HG03139 (cell line): ENCODE results near the gene ST8SIA2.
"Not testable (repeated sequence)": the region's sequence is repeated elsewhere in the genome, so short reads cannot be mapped to it uniquely, and the experiment has no call there.

Source experiments
- ATAC-seq: cut with Tn5 transposase; IDR thresholded peaks from one replicate; pipeline ENCODE4 v1.9.1; 2021; ENCODE audit not compliant: unreplicated experiment

The ST8SIA2 gene

GRCh38 chr15:92435145-92435544, 41.5 kb downstream of the ST8SIA2 start:
- no peak for ATAC-seq

GRCh38 chr15:92438471-92438870, 44.8 kb downstream of the ST8SIA2 start:
- ATAC-seq: no peak

- ATAC-seq: no peak
Observed at GRCh38 chr15:92443381-92443780, 49.7 kb downstream of the ST8SIA2 start.

- ATAC-seq: no peak
Observed at GRCh38 chr15:92444631-92445030, 51.0 kb downstream of the ST8SIA2 start.

GRCh38 chr15:92448370-92448769, 54.7 kb downstream of the ST8SIA2 start:
- no peak for ATAC-seq

GRCh38 chr15:92449476-92449875, 55.8 kb downstream of the ST8SIA2 start:
- no peak for ATAC-seq

GRCh38 chr15:92451225-92451825, 57.6 kb downstream of the ST8SIA2 start:
- no peak for ATAC-seq

GRCh38 chr15:92452143-92452542, 58.5 kb downstream of the ST8SIA2 start:
- no peak for ATAC-seq

- no peak for ATAC-seq
Observed at GRCh38 chr15:92453607-92454006, 59.9 kb downstream of the ST8SIA2 start.

GRCh38 chr15:92454555-92455105, 60.9 kb downstream of the ST8SIA2 start:
- no peak for ATAC-seq

- no peak for ATAC-seq
Observed at GRCh38 chr15:92455271-92455670, 61.6 kb downstream of the ST8SIA2 start.

- no peak for ATAC-seq
Observed at GRCh38 chr15:92457471-92458041, 63.9 kb downstream of the ST8SIA2 start.

GRCh38 chr15:92460023-92460422, 66.3 kb downstream of the ST8SIA2 start:
- ATAC-seq: no peak

GRCh38 chr15:92462424-92463125, 68.9 kb downstream of the ST8SIA2 start:
- ATAC-seq: no peak

GRCh38 chr15:92463352-92463751, 69.7 kb downstream of the ST8SIA2 start:
- no peak for ATAC-seq

GRCh38 chr15:92463826-92464225, 70.1 kb downstream of the ST8SIA2 start:
- no peak for ATAC-seq

- no peak for ATAC-seq
Observed at GRCh38 chr15:92466834-92467233, 73.2 kb downstream of the ST8SIA2 start.

GRCh38 chr15:92467245-92467644, 73.6 kb downstream of the ST8SIA2 start:
- ATAC-seq: no peak

GRCh38 chr15:92468991-92469390, 75.3 kb downstream of the ST8SIA2 start:
- no peak for ATAC-seq

GRCh38 chr15:92471288-92471687, 77.6 kb downstream of the ST8SIA2 start:
- ATAC-seq: no peak

- ATAC-seq: no peak
Observed at GRCh38 chr15:92473756-92474155, 80.1 kb downstream of the ST8SIA2 start.

GRCh38 chr15:92479730-92480129, 86.0 kb downstream of the ST8SIA2 start:
- not testable (repeated sequence) for ATAC-seq
